ENCODE results near the gene QKI.

The QKI gene

DNA sequence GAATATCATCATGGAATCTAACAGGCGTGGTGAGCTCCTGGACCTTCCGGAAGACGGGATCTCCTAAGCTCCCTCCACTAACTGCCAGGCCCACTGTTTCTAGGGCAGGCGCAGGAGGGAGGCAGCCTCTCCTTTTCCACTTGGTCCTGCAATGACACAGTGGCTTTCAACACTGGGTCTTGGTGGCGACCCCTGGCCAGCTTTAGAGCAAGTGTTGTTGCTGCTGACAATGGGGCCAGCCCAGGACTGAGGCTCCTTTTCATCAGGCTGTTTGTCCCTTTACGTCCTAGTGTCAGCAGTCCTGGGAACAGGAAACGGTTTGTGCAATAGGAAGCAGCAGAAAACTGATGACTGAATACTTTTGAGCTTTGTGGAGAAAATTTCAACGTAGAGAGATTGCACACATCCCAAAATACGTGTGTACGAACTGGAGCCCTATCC is 9.7 kb upstream of the QKI start:
- Histone ChIP-seq H3K4me2 (no peak overlapping the region), H3K27me3 (ENCODE audit: insufficient read depth, low read depth) (no peaks in the 10 kb centered on the region), H3K36me3 (ENCODE audit: insufficient read depth) (no peaks in the 10 kb centered on the region), H3K9ac (no peak overlapping the region), H4K20me1 (ENCODE audit: insufficient read depth) (no peaks in the 10 kb centered on the region), H3K27ac (no peak overlapping the region), H3K79me2 (ENCODE audit: insufficient read depth, low read depth) (no peaks in the 10 kb centered on the region), H3K4me3 (IDR thresholded peaks at IDR 0.05; ENCODE audit: insufficient read depth, low read depth, low read length) (no peak overlapping the region), H3K4me1 (ENCODE audit: low read depth, poor library complexity, severe bottlenecking) (no peaks in the 10 kb centered on the region), H2AFZ (ENCODE audit: low read depth) (no peak overlapping the region)
- TF ChIP-seq CTCF (conservative IDR thresholded peaks at IDR 0.05; ENCODE audit: low read depth, low read length): no peak

GRCh38 chr6:163405412-163406309 is 8.9 kb upstream of the QKI start:
- Histone ChIP-seq H3K4me3 (IDR thresholded peaks at IDR 0.05; ENCODE audit: insufficient read depth, low read depth, low read length) (no peak overlapping the region), H3K79me2 (ENCODE audit: insufficient read depth, low read depth) (no peaks in the 10 kb centered on the region), H3K4me2 (no peak overlapping the region), H3K27me3 (ENCODE audit: insufficient read depth, low read depth) (no peaks in the 10 kb centered on the region), H3K4me1 (ENCODE audit: low read depth, poor library complexity, severe bottlenecking) (no peaks in the 10 kb centered on the region), H3K36me3 (ENCODE audit: insufficient read depth) (no peaks in the 10 kb centered on the region), H4K20me1 (ENCODE audit: insufficient read depth) (no peaks in the 10 kb centered on the region), H3K9ac (no peak overlapping the region), H2AFZ (ENCODE audit: low read depth) (no peak overlapping the region), H3K27ac (no peak overlapping the region)
- TF ChIP-seq CTCF (conservative IDR thresholded peaks at IDR 0.05; ENCODE audit: low read depth, low read length): no peak

DNA sequence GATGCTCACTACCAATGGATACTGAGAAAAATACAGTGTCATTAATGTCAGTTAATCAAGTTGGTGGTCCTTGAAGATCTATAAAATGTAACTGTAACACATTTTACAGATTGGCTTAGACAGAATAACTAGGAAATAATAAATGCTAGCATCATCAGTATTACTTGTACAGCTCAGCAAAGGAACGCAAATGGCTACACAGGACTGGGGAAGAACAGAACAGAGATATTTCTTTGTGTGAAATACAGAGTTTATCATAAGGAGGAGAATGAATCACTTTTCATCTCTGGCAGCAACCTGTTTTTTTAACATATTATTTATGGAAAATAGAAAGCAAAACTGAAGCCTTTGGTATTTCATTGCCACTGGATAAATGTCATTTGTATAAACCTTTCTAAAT is 8.2 kb upstream of the QKI start:
- H3K4me2 ChIP-seq: no peak overlapping the region
- H2AFZ ChIP-seq (ENCODE audit: low read depth): no peak overlapping the region

DNA sequence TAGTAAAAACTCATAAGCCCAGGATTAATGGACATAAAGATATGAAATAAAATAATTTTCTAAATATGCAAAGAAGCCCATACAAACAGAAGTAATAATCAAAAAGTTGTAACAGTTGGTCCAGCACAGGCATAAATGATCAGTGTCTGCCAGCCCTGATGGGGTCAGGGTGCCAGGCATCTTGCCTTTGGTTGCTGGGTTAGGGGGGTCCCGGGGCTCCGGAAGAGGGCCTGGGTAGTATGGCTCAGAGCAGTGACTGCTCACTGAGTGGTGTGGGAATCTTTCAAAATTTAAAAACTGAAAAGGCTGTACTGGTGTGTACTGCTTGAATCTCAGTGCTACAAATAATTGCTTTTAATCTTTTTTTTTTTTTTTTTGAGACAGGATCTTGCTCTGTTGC is 7.7 kb upstream of the QKI start:
- Histone ChIP-seq H3K9ac (no peak overlapping the region), H3K4me3 (IDR thresholded peaks at IDR 0.05; ENCODE audit: insufficient read depth, low read depth, low read length) (no peak overlapping the region), H2AFZ (ENCODE audit: low read depth) (no peak overlapping the region), H4K20me1 (ENCODE audit: insufficient read depth) (no peaks in the 10 kb centered on the region), H3K79me2 (ENCODE audit: insufficient read depth, low read depth) (no peaks in the 10 kb centered on the region), H3K4me1 (ENCODE audit: low read depth, poor library complexity, severe bottlenecking) (peaks cover 2% of the 10 kb centered on the region), H3K27me3 (ENCODE audit: insufficient read depth, low read depth) (no peaks in the 10 kb centered on the region), H3K4me2 (no peak overlapping the region), H3K27ac (no peak overlapping the region), H3K36me3 (ENCODE audit: insufficient read depth) (no peaks in the 10 kb centered on the region)
- TF ChIP-seq CTCF (conservative IDR thresholded peaks at IDR 0.05; ENCODE audit: low read depth, low read length): no peak

More for the DNA sequence above, 8.2 kb upstream of the QKI start:
- Histone ChIP-seq H3K27me3 (ENCODE audit: insufficient read depth, low read depth) (no peaks in the 10 kb centered on the region), H3K4me3 (IDR thresholded peaks at IDR 0.05; ENCODE audit: insufficient read depth, low read depth, low read length) (no peak overlapping the region), H4K20me1 (ENCODE audit: insufficient read depth) (no peaks in the 10 kb centered on the region), H3K27ac (no peak overlapping the region), H3K36me3 (ENCODE audit: insufficient read depth) (no peaks in the 10 kb centered on the region), H3K9ac (no peak overlapping the region), H3K4me1 (ENCODE audit: low read depth, poor library complexity, severe bottlenecking) (no peaks in the 10 kb centered on the region), H3K79me2 (ENCODE audit: insufficient read depth, low read depth) (no peaks in the 10 kb centered on the region)
- TF ChIP-seq CTCF (conservative IDR thresholded peaks at IDR 0.05; ENCODE audit: low read depth, low read length): no peak
